ENCODE data around the gene JMJD8. TPM values are rescaled to one million over a fixed set of nuclear protein-coding genes. Genes with fewer than 3 reads are reported as not detected.

JMJD8 gene
- total RNA-seq, 1 donor from 2014 or later: 61.1 TPM

- Mint-ChIP-seq H3K27ac (peak overlapping the region; percentile 92), H3K4me1 (peaks cover 4% of the 10 kb centered on the region), H3K27me3 (no peaks in the 10 kb centered on the region), H3K36me3 (ENCODE audit: low read depth) (peaks cover 15% of the 10 kb centered on the region), H3K4me3 (peak overlapping the region; percentile 84), H3K9me3 (no peaks in the 10 kb centered on the region)
- DNase-seq: no peak
- intact Hi-C loops (cut with micrococcal nuclease): loop anchor here (10.0 kb wide), 1 partner anchor 102 kb away; the partner anchor contains the start of genes NHLRC4, PIGQ and PRR35
Observed at GRCh38 chr16:667113-667779, 16.9 kb downstream of the JMJD8 start.

- Mint-ChIP-seq H3K27ac (no peak overlapping the region), H3K27me3 (no peaks in the 10 kb centered on the region), H3K9me3 (no peaks in the 10 kb centered on the region), H3K4me1 (peaks cover 4% of the 10 kb centered on the region), H3K4me3 (no peak overlapping the region), H3K36me3 (ENCODE audit: low read depth) (peaks cover 15% of the 10 kb centered on the region)
- no peak for DNase-seq
- intact Hi-C loops (cut with micrococcal nuclease): loop anchor here (10.0 kb wide), 1 partner anchor 102 kb away; the partner anchor contains the start of genes NHLRC4, PIGQ and PRR35
Observed at GRCh38 chr16:666572-666971, 17.6 kb downstream of the JMJD8 start.

- H3K27me3 Mint-ChIP-seq: no peaks in the 10 kb centered on the region
- H3K4me3 Mint-ChIP-seq: no peak overlapping the region
- H3K9me3 Mint-ChIP-seq: no peaks in the 10 kb centered on the region
- intact Hi-C loops (cut with micrococcal nuclease): loop anchor here (10.0 kb wide), 1 partner anchor 98 kb away; the partner anchor contains the start of genes NHLRC4, PIGQ and PRR35
- no peak for DNase-seq
- H3K4me1 Mint-ChIP-seq: peaks cover 4% of the 10 kb centered on the region
- no peak overlapping the region for H3K27ac Mint-ChIP-seq
- peaks cover 2% of the 10 kb centered on the region for H3K36me3 Mint-ChIP-seq (ENCODE audit: low read depth)
Observed at GRCh38 chr16:662597-662996, 21.5 kb downstream of the JMJD8 start.

DNA sequence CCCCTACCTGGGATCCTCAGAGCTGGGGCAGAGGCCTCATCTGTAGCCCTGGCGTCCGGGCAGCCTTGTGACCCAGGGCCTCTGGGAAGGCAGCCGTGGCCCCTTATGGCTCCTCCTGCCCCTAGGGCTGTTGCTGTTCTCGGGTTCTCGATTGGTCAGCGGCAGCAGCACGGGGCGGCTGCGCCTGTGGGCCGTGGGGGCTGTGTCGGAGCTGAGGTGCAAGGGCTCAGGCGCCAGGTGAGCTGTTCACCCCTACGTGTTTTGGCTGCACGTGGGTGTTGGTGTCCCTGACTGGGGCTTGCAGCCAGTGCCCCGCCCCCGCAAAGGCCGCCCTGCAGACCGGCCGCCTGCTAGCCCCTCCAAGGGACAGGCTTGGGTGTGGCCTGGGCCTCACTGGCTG lies 22.0 kb downstream of the JMJD8 start:
- Mint-ChIP-seq H3K9me3 (no peaks in the 10 kb centered on the region), H3K36me3 (ENCODE audit: low read depth) (peaks cover 2% of the 10 kb centered on the region), H3K27me3 (no peaks in the 10 kb centered on the region), H3K27ac (no peak overlapping the region), H3K4me3 (no peak overlapping the region), H3K4me1 (peaks cover 4% of the 10 kb centered on the region)
- no peak for DNase-seq
- intact Hi-C loops (cut with micrococcal nuclease): loop anchor here (10.0 kb wide), 1 partner anchor 97 kb away; the partner anchor contains the start of genes NHLRC4, PIGQ and PRR35

GRCh38 chr16:661184-661821 lies 22.8 kb downstream of the JMJD8 start:
- DNase-seq: no peak
- Mint-ChIP-seq H3K4me1 (peaks cover 4% of the 10 kb centered on the region), H3K36me3 (ENCODE audit: low read depth) (peaks cover 2% of the 10 kb centered on the region), H3K9me3 (no peaks in the 10 kb centered on the region), H3K4me3 (peak overlapping the region; percentile 49), H3K27ac (peak overlapping the region; percentile 53), H3K27me3 (no peaks in the 10 kb centered on the region)
- intact Hi-C loops (cut with micrococcal nuclease): loop anchor here (10.0 kb wide), 1 partner anchor 97 kb away; the partner anchor contains the start of genes NHLRC4, PIGQ and PRR35

DNA sequence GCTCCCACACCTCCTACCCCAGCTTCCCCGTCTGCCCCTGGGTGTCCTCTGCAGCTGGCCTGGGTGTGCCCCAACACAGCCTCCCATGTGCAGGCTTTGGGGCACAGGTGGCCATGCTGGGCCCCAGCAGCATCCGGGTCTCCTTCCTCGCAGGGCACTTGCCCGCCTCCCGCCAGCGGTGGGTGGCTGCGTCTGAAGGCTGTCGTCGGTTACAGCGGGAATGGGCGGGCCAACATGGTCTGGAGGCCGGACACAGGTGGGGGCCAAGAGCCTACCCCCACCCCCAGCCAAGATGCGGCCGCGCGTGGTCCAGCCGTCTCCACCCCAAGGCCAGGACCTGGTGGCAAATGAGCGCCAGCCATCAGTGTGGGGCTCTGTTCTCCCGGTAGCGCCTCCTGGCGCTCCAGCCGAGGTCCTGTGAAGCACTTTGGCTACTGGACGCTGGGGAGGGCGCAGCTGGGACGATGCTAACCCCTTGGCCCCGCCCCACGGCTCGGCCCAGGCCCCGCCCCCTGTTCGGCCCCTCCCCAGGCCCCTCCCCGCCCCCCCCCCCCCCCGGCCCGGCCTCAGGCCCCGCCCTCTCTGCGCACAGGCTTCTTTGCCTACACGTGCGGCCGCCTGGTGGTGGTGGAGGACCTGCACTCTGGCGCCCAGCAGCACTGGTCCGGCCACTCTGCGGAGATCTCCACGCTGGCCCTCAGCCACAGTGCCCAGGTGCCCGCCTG lies 23.5 kb downstream of the JMJD8 start:
- intact Hi-C loops (cut with micrococcal nuclease): loop anchor here (10.0 kb wide), 1 partner anchor 96 kb away; the partner anchor contains the start of genes NHLRC4, PIGQ and PRR35
- no peaks in the 10 kb centered on the region for H3K9me3 Mint-ChIP-seq
- peak overlapping the region; percentile 53 for H3K27ac Mint-ChIP-seq
- H3K4me1 Mint-ChIP-seq: peaks cover 4% of the 10 kb centered on the region
- peak overlapping the region; percentile 49 for H3K4me3 Mint-ChIP-seq
- no peaks in the 10 kb centered on the region for H3K27me3 Mint-ChIP-seq
- peak; percentile 90 for DNase-seq
- peaks cover 2% of the 10 kb centered on the region for H3K36me3 Mint-ChIP-seq (ENCODE audit: low read depth)

- no peak for DNase-seq
- no peaks in the 10 kb centered on the region for H3K27me3 Mint-ChIP-seq
- no peak overlapping the region for H3K27ac Mint-ChIP-seq
- intact Hi-C loops (cut with micrococcal nuclease): loop anchor here (10.0 kb wide), 1 partner anchor 95 kb away; the partner anchor contains the start of genes NHLRC4, PIGQ and PRR35
- H3K4me1 Mint-ChIP-seq: peaks cover 4% of the 10 kb centered on the region
- peaks cover 2% of the 10 kb centered on the region for H3K36me3 Mint-ChIP-seq (ENCODE audit: low read depth)
- H3K9me3 Mint-ChIP-seq: no peaks in the 10 kb centered on the region
- H3K4me3 Mint-ChIP-seq: no peak overlapping the region
Observed at GRCh38 chr16:660132-660458, 24.0 kb downstream of the JMJD8 start.

DNA sequence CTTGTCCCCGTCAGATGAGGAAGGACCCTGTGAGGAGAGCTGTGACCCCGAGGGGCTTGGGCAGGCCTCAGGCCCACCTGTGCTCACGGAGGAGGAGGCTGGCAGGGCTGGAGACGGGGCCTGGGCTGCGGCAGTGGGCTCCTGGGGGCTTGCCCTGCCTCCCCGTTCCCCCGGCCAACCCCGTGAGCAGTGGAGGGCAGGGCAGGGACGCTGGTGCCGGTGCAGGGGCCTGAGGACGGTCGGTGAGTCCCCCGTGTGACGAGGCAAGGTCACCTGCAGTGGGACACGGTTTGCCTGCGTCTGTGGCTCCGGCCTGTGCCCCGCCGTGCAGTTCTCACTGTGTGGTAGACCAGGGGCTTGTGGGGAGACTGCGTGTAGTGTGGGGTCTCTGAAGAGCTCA lies 24.5 kb downstream of the JMJD8 start:
- H3K27me3 Mint-ChIP-seq: no peaks in the 10 kb centered on the region
- DNase-seq: no peak
- no peak overlapping the region for H3K4me3 Mint-ChIP-seq
- peaks cover 4% of the 10 kb centered on the region for H3K4me1 Mint-ChIP-seq
- H3K9me3 Mint-ChIP-seq: no peaks in the 10 kb centered on the region
- no peak overlapping the region for H3K27ac Mint-ChIP-seq
- peaks cover 2% of the 10 kb centered on the region for H3K36me3 Mint-ChIP-seq (ENCODE audit: low read depth)
- intact Hi-C loops (cut with micrococcal nuclease): loop anchor here (10.0 kb wide), 1 partner anchor 95 kb away; the partner anchor contains the start of genes NHLRC4, PIGQ and PRR35

DNA sequence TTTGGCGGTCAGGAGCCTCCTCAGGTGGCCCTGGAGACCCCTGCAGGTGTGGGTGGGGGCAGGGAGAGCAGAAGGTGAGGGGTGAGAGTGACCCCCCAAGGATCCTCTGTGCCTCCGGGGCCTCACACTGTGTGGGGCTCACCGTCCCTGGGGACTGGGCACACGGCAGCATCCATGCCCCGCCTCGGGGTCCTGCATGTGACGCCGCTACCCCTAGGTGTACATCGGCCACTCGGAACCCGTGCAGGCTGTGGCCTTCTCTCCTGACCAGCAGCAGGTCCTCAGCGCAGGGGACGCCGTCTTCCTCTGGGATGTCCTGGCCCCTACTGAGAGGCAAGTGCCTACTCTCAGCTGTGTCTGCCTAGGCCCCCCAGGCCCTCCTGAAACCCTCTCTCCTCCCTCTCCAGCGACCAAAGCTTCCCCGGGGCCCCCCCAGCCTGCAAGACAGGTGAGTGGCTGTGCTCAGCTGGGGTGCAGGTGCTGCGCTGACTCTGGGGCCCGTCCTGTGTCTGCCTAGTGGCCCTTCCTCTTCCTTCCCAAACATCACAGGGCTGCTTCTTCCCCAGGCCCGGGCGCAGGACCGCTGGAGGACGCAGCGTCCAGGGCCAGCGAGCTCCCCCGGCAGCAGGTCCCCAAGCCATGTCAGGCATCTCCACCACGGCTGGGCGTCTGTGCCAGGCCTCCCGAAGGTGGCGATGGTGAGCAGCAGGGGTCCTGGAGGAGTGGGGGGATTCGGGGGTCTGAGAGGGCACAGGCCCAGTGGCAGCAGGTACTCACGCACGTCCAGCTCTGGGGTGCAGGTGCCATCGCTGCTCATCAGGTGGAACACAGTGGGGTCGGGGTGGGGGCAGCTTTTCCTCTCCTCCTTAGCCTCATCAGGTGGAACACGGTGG lies 25.2 kb downstream of the JMJD8 start:
- intact Hi-C loops (cut with micrococcal nuclease): no loop called here
- H3K27me3 Mint-ChIP-seq: no peaks in the 10 kb centered on the region
- peaks cover 2% of the 10 kb centered on the region for H3K36me3 Mint-ChIP-seq (ENCODE audit: low read depth)
- no peak overlapping the region for H3K4me3 Mint-ChIP-seq
- no peaks in the 10 kb centered on the region for H3K9me3 Mint-ChIP-seq
- H3K27ac Mint-ChIP-seq: no peak overlapping the region
- peaks cover 4% of the 10 kb centered on the region for H3K4me1 Mint-ChIP-seq
- no peak for DNase-seq

DNA sequence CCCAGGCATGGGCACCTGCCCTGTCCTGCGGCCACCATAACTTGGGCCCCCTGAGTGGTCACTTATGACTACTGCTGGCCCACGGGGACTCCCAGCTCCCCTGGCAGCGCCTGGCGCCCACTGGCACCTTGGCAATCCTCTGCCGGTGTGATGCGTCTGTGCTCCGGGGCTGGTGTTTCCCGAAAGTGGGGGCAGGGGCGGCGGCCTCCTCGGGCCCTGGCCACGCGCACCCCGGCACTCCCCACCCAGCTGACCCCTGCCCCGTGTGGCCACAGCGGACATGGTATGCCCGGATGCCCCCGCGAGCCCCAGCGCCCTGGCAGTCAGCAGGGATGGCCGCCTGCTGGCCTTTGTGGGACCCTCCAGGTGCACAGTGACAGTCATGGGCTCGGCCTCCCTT lies 26.6 kb downstream of the JMJD8 start:
- intact Hi-C loops (cut with micrococcal nuclease): no loop called here
- H3K36me3 Mint-ChIP-seq (ENCODE audit: low read depth): no peaks in the 10 kb centered on the region
- H3K4me3 Mint-ChIP-seq: no peak overlapping the region
- H3K27me3 Mint-ChIP-seq: no peaks in the 10 kb centered on the region
- H3K27ac Mint-ChIP-seq: no peak overlapping the region
- no peak for DNase-seq
- no peaks in the 10 kb centered on the region for H3K9me3 Mint-ChIP-seq
- peaks cover 4% of the 10 kb centered on the region for H3K4me1 Mint-ChIP-seq

- Mint-ChIP-seq H3K36me3 (ENCODE audit: low read depth) (no peaks in the 10 kb centered on the region), H3K4me1 (no peaks in the 10 kb centered on the region), H3K9me3 (no peaks in the 10 kb centered on the region), H3K27ac (no peak overlapping the region), H3K4me3 (no peak overlapping the region), H3K27me3 (no peaks in the 10 kb centered on the region)
- intact Hi-C loops (cut with micrococcal nuclease): no loop called here
- DNase-seq: no peak
Observed at GRCh38 chr16:654034-654433, 30.1 kb downstream of the JMJD8 start.

DNA sequence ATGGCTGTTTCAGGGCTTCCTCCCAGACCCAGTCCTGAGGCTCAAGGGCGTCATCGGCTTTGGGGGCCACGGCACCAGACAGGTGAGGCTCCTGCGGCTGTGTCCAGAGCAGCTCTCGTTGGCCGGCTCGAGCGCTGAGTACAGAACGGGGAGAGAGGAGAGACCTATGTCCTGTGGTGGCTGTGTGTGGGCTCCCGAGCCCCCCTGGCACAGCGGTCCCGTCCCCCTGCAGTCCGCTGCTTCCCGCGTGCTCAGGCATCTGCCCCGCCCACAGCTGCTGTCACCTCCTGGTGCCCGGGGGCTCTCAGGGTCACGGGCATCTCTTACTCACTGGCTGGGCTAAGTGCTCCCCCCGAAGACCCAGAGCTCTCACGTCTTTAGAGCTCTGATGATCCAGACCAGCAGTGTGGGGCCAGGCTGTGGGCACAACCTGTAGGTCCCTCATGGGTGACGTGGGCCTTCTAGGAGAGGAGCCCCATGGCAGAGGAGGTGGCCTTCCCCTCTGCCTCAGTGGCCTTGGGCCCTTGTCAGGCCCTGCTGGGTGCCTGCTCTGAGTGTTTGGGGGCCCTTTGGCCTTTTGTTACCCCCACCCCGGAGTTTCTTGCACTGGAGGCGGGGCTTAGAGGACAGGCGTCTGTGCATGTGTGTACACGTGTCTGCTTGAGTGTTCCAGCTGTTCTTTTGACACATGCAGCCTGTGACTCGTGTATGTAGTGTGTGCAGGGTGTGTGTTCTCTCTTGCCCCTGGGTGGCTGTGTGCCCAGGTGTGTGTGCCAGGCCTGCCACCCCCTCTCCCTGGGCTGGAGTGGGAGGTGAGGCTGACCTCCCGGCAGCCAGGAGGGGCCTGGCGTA lies 31.5 kb downstream of the JMJD8 start:
- H3K4me3 Mint-ChIP-seq: no peak overlapping the region
- intact Hi-C loops (cut with micrococcal nuclease): no loop called here
- no peaks in the 10 kb centered on the region for H3K27me3 Mint-ChIP-seq
- no peak for DNase-seq
- H3K4me1 Mint-ChIP-seq: no peaks in the 10 kb centered on the region
- H3K36me3 Mint-ChIP-seq (ENCODE audit: low read depth): peaks cover 2% of the 10 kb centered on the region
- H3K27ac Mint-ChIP-seq: no peak overlapping the region
- H3K9me3 Mint-ChIP-seq: no peaks in the 10 kb centered on the region

Measured in activated CD4-positive, alpha-beta T cell treated with anti-CD3 and anti-CD28 coated beads, Interleukin-2, amount 10 ng/mL, durations not matched to agents 24 days and 14 days (primary cell).